HG03175 (cell line): ENCODE data around the gene NLGN1.

Experiments used
- ATAC-seq: cut with Tn5 transposase; IDR thresholded peaks from one replicate; pipeline ENCODE4 v1.9.1; 2021; ENCODE audit warnings: mild to moderate bottlenecking, moderate library complexity; ENCODE audit not compliant: unreplicated experiment

NLGN1 gene

DNA sequence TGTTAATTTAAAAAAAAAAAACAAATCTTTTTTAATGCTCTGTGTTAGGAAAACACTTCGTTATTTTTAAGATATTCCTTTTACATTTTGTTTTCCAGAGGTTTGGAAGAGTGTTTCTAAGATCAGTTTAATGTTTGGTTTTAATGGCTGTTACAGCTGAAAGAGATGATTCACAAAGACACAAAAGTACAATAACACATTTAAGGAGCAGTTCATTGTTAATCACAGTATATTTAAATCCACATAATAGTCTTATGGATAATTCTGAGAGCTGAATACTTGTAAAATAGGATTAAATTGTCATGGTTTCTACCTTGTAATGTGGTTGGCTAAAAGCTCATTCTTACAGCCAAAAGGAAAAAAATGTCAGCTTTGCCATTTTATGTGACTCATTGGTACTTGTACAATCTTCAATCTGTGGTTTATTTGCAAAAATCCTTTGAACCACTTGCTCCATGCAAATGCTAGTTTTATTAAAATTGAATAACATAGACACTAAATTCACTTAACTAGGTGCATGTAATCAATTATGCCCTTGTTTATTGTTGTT, 426.4 kb downstream of the NLGN1 start:
- no peak for ATAC-seq

DNA sequence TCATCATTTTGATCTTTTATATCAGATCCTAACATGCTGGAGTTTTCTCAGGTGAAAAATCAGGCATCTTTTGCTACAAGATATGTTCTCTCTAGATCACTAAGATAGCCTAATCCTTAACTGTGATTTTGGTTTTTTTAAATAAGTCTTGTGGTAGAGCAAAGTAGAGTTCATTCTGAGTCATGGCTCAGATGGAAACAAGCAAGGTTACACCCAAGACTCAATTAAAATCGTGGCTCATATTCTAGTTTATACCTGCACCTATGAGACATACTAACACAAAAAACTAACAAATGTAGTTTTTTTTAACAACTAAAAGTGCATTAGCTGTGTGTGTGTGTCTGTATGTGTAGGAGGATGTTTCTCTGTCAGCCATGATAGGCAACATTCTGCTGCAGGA, 428.2 kb downstream of the NLGN1 start:
- no peak for ATAC-seq

DNA sequence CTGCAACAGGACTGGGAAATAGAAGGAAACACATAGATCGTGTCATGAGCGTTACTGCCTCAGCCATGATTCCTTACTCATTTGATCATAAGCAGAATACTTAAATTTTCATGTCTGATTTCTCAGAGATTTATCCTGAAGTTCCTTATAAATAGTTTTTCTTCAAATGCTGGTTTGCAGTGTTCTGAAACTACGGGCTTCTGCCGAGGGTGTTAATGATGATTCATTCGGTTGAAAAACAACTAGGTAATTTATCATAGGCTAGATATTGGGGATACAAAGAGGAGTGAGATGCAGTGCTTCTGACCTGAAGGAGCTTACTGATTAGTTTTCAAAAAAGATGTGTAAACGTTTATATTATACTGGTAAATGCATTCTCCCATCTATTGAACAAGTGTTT, 428.9 kb downstream of the NLGN1 start:
- no peak for ATAC-seq

DNA sequence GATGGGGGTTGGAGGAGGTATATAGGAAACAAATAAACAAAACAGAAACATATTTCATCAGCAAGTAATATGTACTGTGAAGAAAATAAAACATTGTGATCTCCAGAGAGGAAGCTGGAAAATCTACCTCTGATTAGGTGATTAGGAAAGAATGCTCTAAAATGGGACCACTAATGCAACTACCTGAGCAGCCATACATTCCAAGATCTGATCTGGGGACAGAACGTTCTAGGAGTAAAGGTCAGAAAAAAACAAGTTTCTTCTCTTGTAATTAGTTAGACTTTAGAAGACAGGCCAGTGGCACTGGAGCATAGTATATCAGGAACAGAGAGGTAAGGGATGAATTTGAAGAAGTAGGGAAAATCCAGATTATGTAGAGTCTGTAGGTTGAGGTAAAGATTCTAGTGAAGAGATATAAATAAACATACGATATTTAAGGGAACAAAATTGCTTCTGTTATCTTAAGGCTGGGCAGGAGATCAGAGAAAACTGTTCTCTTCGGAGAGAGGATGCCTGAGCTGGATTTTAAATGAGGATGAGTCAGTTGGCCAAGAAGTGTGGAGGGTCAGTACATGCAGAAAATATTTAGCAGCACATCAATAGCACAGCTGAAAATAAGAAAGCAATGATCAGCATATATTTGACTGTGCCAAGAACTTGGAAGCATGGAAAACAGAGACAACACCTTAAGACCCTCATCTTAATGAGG, 429.5 kb downstream of the NLGN1 start:
- no peak for ATAC-seq

DNA sequence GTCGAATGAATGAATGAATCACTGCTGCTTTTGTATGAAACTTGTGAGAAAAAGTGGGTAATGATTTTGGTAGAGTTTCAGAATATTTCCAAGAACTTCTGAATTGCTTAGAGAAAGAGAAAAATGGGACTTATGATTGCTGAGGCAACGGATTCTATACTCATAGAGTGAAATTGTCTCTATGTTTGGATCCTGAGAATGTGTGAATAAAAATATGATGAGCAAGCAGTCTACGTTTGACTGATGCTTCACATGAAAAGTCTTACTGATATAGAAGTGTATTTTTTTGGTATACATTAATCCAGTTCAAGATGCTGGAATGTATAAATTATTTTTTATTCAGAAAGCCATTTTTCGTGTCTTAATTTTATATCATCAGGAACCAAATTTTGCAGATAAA, 441.1 kb downstream of the NLGN1 start:
- ATAC-seq, result no peak

DNA sequence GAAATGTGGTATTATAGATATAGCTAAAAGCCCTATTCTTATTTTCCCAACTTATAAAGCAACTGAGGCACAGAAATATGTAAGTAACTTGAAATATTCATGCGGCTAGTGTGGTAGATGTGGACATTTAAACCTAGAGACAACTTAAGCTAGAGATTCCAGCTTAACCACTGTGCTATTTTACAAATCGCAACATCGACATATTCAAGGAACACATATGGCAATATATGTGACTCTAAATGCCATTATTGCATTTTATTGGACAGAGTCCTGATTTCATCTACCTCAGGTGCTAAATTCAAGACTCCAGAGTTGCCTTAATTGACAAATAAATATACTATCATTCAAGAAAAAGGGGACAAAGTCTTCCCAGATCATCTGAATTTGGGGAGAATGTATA, 442.3 kb downstream of the NLGN1 start:
- ATAC-seq, result no peak

DNA sequence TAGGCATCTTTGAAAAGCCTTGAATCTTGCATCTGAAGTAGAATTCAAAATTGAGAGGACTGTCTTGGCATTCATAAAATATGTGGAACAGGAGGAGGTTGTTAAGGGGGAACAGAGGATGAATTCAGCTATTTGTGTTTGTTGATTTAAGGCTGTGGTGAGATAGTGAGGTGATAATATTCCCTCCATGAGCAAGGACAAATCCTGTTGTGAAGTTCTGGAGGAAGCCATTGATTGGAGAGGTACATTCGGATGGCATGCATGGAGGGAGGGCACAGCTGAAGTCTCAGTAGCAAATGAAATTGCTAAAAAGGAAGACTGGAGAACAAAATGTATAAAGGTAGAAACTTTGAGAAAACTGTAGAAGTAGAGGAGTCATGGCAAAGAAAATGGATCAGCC, 443.8 kb downstream of the NLGN1 start:
- ATAC-seq, result no peak

DNA sequence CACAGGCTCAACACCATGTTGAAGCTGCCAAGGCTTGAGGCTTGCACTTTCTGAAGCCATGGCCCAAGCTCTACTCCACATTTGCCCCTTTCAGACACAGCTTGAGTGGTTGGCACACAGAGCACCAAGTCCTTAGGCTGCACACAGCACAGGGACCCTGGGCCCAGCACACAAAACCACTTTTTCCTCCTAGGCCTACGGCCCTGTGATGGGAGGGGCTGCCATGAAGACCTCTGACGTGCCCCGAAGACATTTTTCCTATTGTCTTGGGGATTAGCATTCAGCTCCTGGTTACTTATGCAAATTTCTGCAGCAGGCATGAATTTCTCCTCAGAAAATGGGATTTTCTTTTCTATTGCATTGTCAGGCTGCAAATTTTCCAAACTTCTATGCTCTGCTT, 445.5 kb downstream of the NLGN1 start:
- no peak for ATAC-seq

DNA sequence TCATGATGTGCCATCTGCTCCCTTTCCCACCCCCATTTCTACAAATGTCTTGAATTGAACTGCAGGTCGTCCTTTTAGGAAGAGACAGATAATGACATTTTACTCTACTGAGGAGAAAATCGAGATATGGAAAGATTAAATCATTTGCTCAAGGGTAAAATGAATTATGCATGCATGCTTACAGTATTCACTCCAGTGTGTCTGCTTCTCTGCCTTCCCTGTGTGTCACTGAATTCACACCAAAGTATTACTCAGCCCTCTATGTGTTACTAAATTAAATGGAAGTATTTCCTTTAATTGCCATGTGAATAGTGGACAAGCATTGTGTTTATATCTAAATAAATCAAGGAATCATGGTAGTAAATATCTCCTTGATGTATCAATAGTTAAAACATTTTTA, 449.0 kb downstream of the NLGN1 start:
- ATAC-seq, result no peak

DNA sequence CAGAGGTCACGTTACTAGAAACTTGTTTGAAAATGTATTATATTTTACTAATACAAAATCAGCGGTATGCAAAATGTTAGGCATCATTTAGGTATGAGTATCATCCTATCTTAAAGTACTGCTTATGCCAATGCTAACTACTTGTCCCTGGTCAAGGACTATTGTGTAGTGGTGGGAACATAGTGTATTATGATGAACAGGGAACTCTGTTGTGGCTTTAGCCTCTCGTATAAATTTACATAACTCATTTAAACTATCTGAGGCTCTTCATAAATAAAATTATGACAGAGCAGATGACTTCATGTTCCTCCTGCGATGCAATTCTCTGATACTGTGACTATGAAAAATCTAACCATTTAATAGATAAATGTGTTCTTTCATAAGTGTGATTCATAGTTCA, 451.9 kb downstream of the NLGN1 start:
- no peak for ATAC-seq

DNA sequence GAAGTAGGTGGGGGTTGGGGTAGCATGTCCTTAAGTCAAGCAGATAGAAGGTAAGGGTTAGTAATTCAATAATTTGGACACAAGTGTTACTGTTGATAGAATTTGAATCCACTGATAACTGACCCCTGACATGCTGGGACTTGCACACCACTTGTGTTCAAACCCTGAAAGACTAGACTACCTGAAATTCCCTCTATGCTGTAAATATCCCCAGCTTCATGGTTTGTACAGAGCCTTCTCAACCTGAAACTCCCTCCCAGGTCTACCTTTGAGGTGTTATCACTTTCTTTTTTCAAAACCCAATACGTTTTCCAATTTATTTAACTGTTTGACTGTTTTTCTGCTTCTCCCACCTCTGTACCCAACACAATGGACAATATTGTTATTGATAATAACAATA, 459.6 kb downstream of the NLGN1 start:
- ATAC-seq, result no peak

DNA sequence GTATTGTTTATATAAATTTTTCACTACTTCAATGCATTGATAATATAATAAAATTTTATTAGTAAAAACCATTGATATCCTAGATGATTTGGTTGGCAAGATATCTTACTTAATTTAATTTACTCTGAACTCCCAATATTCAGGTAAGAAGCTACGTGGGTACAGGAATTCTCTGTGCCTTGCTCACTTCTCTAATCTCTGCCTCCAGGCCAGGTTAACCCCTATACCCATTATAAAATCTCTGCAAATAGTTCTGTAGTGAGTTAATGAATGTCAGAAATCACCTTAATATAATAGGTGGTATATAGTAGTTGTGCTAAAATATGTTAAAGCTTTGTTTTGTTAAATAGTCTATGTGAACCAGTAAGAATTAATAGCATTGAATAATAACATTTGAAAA, 465.2 kb downstream of the NLGN1 start:
- ATAC-seq, result no peak

DNA sequence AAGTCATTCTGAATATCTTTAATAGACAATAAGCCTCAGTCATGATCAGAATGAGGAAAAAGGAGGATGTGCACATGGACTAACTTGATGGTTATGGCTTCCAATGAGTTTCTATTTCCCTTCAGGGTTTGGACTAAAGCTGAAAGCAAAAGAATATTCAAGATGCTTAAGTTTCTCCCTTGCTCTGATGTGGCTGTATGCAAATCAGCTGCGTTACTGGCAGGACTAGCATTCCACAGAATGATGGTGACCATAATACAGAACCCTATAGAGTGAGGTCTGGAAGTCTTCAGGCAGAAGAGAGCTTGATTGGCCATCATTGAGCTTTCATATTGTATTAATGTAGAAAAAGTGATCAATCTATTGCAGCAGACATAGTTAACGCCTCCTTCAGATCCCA, 466.0 kb downstream of the NLGN1 start:
- no peak for ATAC-seq

DNA sequence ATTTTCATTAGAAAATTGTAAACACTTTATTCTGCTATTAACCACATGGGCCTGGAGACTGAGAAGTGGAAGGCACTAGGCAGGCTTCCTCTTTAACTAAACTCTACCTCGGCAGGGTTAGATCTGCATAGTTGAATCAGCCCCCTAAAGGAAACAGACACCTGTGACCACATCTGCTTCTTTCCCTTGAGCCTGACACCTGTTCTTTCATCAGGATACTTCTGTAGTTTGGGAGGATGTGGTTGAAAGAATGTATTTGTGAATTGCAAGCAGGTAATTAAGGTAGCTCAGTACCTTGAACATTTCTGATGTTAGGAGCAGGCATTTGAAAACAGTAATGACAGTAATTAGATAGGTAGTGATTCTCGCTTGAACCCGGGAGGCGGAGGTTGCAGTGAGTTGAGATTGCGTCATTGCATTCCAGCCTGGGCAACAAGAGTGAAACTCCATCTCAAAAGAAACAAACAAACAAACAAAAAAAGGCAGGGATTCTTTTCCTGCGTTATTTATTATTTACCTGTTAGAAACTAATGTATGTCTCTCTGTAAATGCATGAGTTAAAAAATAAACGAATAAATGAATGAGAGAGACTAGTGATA, 468.5 kb downstream of the NLGN1 start:
- ATAC-seq, result no peak

DNA sequence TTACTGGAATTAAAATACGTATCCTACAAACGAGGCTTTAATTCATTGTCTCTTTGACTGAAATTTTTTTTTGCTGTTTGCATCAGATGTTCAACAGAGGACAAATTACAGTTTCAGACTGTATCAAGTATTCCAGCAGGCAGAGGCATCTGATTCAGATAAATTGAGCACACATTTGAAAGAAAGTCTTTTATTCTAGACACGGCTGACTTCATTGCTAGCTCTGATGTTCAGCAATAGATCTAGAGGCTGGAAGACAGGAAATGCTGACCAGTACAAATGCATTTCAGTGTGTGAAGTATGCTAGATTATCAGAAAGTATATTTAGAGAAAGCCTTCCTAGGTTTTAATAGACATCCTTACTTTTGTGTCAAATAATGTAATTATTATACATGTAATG, 472.2 kb downstream of the NLGN1 start:
- ATAC-seq, result no peak

DNA sequence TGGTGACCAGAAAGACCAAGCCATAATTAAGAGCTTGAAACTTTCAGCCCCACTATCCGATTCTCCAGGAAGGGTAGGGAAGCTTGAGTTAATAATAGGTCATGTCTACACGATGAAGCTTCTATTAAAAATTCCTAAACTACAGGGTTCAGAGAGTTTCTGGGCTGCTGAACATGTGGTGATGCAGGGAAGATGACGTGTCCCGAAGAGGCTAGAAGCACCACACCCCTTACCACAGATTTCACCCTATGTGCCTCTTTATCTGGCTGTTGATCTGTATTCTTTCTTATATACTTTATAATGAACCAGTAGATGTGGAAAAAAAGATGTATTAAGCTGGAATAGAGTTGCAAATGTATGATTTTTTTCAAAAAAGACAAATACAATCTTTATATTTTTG, 473.4 kb downstream of the NLGN1 start:
- no peak for ATAC-seq

DNA sequence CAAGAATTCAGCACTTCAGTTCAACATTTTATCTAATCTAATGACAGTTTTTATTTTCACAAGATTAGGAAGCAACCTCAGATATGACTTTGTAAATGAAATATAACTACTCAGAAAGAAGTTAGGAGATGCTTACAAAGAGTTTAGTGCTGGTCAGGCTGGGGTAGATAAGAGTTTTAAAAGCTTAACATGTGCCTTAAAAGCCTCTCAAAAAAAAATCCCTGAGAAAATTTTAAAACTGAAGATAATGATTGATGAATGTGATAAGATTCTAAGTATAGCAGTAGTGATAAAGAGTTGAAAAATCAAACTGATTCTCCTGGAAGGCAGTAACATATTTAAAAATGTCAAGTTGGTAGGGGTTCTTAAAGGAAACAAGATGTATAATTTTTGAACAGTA, 478.2 kb downstream of the NLGN1 start:
- no peak for ATAC-seq

DNA sequence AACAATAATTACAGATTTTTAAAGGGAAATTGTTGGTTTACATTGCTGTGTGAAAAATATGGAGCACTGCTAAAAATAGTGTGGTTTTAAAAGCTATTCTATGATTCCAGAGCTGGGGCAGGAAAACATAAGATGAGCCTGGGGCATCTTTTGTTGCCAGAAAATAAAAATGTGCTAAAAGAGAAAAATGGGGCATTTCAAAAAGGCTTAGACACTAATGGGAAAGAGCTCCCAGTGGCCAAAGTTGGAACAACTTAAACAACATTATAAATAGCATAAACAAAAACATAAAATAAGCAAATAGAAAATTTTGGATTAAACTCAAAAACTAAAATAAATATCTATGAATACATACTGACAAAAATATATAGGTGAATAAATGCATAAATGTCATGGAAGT, 478.9 kb downstream of the NLGN1 start:
- no peak for ATAC-seq

DNA sequence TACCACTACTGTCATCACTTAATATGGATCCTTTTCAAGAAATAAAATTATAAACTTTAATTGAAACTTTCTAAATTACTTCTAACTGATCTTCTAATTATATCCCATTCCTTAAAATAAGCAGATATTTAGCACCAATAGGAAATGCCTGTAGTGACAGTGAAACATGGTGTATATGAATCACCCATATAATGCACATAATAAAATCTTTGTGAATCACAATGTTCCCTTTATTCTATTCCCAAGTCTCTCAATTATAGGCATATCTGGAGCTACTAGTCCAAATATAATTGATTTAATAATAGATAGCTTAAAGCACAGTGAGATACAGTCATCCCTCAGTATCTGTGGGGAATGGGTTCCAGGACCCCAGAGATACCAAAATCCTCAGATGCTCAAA, 490.3 kb downstream of the NLGN1 start:
- ATAC-seq, result no peak

DNA sequence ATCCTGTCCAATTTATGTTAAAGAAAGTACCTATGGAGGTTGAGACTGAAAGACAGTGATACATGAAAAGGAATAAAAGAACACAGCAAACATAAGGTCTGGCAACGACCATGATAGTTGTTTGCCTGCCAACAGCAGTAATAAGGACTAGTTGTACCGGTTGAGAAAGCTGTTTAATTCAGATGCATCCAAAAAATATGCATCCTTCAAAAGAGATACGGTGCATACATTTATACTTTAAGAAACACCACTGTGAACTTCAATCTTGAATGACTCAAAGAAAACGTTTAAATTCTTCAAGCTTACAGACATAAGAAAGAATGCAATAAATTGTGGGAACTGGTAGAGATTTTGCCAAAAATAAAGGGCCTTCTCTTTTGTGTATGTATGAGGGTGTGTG, 492.1 kb downstream of the NLGN1 start:
- no peak for ATAC-seq

DNA sequence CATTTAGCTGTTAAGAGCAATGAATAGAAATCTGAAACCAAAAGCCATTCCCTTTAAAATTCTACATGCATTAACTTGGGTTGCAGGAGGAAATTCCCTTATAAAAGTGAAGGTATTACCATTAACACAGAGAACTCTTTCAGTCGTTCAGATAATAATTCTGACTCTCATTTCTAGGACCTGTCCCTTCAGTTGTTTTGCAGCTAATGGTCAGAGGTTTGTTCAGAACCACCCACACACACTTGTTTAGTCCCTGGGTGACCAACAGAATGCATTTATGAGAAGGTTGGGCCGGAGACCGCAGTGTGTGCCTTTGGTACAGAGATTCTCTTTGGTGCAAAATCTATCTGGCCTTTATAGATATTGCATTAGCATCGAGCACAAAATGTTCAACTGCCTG, 492.5 kb downstream of the NLGN1 start:
- no peak for ATAC-seq

DNA sequence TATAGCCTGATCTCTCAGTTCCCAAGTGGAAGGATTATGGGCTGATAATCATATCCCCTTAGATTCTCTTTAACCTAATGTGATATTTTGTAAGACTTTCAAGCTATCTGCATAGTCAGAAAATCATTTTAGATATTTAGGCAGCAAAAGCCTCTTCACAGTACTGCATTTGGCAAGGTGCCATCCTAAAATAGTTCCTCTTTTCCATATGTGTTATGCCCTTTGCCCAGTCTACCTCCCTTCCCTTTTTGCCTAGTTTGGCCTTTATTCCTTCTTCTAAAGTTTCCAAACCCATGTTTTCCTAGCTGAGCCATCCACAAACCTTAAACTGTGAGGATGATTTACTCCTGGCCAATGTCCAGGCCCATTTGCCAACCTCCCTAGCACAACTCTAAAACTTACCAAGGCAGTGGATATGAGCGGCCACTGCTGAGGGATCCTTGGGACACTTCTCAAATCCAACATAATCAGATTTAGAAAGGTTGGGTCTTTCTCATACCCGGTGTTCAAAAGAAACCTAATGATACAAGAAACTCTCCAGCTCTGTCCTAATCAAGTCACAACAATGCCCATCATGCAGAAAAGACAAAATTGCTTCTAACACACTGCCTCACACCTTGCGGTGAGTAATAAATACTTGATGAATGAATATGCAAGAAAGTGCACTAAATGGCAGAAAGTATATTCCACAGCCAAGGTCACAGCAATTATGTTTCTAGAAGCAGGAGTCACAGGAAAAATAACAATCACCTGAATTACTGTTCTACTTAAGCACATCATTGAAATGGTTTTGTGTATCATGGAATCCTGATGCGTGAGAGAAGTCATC, 493.9 kb downstream of the NLGN1 start:
- ATAC-seq, result no peak
